GM12892 (cell line): ENCODE measurements around the gene LRPAP1.

Experiments
- POLR2A ChIP-seq: IDR thresholded peaks from 2 replicates; pipeline ENCODE4 v1.6.1; 2011; ENCODE audit warnings: low read depth, low read length, control low read depth
- POLR2AphosphoS5 ChIP-seq: IDR thresholded peaks from 2 replicates; pipeline ENCODE4 v1.6.1; 2011; ENCODE audit warnings: low read depth, low read length, control low read depth
- TAF1 ChIP-seq: IDR thresholded peaks from 2 replicates; pipeline ENCODE4 v1.6.1; 2011; ENCODE audit warnings: low read depth, mild to moderate bottlenecking, control low read depth, low read length, borderline replicate concordance

- no peak for TF ChIP-seq POLR2A
- no peak for TF ChIP-seq POLR2AphosphoS5
- no peak for TF ChIP-seq TAF1
Observed at GRCh38 chr4:3501126-3501824, 30.9 kb downstream of the LRPAP1 start.
